ENCODE measurements around the gene RGS19. TPM values are rescaled to one million over a fixed set of nuclear protein-coding genes. Genes with fewer than 3 reads are reported as not detected.

RGS19 gene
- total and polyA plus RNA-seq, 4 donors = 4.9 to 12.9 (median 6.3) TPM

DNA sequence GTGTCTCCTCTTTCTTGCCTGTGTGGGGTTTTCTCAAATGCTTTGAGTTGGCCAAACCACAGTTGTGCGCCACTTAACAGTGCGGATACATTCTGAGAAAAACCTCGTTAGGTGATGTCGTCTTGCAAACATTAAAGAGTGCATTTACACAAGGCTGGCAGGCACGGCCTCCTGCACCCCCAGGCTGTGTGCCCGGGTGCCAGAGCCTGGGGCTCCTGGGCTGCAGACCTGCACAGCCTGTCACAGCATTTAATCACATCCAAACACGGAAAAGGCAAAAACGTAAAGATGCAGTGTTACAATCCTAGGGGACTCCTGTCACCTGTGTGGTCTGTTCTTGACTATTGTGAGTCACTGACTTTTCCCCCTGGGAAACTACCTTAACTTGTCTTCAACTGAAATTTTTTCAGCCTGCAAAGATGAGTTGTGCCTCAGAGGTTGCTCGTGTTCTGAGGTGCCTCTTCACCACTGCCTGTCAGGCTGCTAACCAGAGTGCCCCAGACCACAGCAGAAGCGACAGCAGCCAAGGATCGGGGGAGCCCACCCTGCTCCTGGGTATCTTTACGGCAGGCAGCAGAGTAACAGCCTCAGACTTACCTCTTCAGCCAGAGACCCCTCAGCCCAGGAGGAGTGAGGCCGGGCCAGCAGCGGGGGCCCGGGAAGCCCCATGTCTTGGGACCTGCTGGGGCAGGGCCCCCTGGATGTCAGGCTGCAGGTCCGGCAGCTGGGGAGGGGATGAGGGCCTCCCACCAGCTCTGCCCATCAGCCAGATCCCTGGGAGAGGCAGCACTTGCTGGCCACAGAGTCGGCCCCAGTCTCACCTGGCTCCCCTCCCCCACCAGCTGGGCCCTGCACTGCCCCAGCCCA, 44.0 kb downstream of the RGS19 start:
- DNase-seq (ENCODE audit: low spot score) = no peak
- Histone ChIP-seq H3K36me3 (ENCODE audit: control insufficient read depth in 4 of 4, insufficient read depth in 3 of 4, low read depth in 1 of 4, low read length in 3 of 4) (peaks cover 5 to 35% (median 13%) of the 10 kb centered on the region in 4 donors), H3K27ac (ENCODE audit: low read depth in 1 of 2, low read length in 2 of 2) (no peak overlapping the region), H3K4me1 (ENCODE audit: control insufficient read depth in 4 of 4, insufficient read depth in 4 of 4, low read length in 3 of 4) (peaks cover 4 to 19% (median 11%) of the 10 kb centered on the region in 4 donors), H3K9ac (ENCODE audit: low read depth in 1 of 2, low read length in 2 of 2) (no peak overlapping the region), H3K4me3 (ENCODE audit: low read depth in 1 of 3, low read length in 3 of 3) (no peak overlapping the region), H3K9me3 (ENCODE audit: control insufficient read depth in 4 of 4, low read length in 3 of 4) (no peaks in the 10 kb centered on the region), H3K27me3 (ENCODE audit: control insufficient read depth in 4 of 4, insufficient read depth in 4 of 4, low read length in 3 of 4) (peaks cover 0 to 3% (median 0%) of the 10 kb centered on the region in 4 donors)
- TF ChIP-seq HNF4G (IDR thresholded peaks at IDR 0.05) = no peak
- TF ChIP-seq, protein P1, sequence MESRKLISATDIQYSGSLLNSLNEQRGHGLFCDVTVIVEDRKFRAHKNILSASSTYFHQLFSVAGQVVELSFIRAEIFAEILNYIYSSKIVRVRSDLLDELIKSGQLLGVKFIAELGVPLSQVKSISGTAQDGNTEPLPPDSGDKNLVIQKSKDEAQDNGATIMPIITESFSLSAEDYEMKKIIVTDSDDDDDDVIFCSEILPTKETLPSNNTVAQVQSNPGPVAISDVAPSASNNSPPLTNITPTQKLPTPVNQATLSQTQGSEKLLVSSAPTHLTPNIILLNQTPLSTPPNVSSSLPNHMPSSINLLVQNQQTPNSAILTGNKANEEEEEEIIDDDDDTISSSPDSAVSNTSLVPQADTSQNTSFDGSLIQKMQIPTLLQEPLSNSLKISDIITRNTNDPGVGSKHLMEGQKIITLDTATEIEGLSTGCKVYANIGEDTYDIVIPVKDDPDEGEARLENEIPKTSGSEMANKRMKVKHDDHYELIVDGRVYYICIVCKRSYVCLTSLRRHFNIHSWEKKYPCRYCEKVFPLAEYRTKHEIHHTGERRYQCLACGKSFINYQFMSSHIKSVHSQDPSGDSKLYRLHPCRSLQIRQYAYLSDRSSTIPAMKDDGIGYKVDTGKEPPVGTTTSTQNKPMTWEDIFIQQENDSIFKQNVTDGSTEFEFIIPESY (IDR thresholded peaks at IDR 0.05) = no peak
- no peak for TF ChIP-seq GABPA (IDR thresholded peaks at IDR 0.05 in 1 of 2, conservative IDR thresholded peaks at IDR 0.05 in 1 of 2)
- TF ChIP-seq SP1 (IDR thresholded peaks at IDR 0.05) = no peak
- TF ChIP-seq, protein P2, sequence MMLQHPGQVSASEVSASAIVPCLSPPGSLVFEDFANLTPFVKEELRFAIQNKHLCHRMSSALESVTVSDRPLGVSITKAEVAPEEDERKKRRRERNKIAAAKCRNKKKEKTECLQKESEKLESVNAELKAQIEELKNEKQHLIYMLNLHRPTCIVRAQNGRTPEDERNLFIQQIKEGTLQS (IDR thresholded peaks at IDR 0.05) = no peak
- TF ChIP-seq YY1 (IDR thresholded peaks at IDR 0.05) = no peak
- no peak for TF ChIP-seq FOXA1 (IDR thresholded peaks at IDR 0.05)
- TF ChIP-seq RXRA (IDR thresholded peaks at IDR 0.05) = no peak
- no peak for TF ChIP-seq NR2F2 (IDR thresholded peaks at IDR 0.05)
- TF ChIP-seq REST (IDR thresholded peaks at IDR 0.05) = no peak
- TF ChIP-seq HNF4A (conservative IDR thresholded peaks at IDR 0.05) = no peak
- TF ChIP-seq JUND (IDR thresholded peaks at IDR 0.05) = no peak
- TF ChIP-seq EGR1 (IDR thresholded peaks at IDR 0.05; ENCODE audit: low read depth in 2 of 2) = no peak
- TF ChIP-seq RAD21 (IDR thresholded peaks at IDR 0.05) = no peak
- TF ChIP-seq, protein P3, sequence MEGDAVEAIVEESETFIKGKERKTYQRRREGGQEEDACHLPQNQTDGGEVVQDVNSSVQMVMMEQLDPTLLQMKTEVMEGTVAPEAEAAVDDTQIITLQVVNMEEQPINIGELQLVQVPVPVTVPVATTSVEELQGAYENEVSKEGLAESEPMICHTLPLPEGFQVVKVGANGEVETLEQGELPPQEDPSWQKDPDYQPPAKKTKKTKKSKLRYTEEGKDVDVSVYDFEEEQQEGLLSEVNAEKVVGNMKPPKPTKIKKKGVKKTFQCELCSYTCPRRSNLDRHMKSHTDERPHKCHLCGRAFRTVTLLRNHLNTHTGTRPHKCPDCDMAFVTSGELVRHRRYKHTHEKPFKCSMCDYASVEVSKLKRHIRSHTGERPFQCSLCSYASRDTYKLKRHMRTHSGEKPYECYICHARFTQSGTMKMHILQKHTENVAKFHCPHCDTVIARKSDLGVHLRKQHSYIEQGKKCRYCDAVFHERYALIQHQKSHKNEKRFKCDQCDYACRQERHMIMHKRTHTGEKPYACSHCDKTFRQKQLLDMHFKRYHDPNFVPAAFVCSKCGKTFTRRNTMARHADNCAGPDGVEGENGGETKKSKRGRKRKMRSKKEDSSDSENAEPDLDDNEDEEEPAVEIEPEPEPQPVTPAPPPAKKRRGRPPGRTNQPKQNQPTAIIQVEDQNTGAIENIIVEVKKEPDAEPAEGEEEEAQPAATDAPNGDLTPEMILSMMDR (IDR thresholded peaks at IDR 0.05; ENCODE audit: low read depth, low read length, missing input control) = no peak
- WGBS = 87% methylated on average over 17 of the region's 17 CpGs

Data from liver (tissue), 9 donors.